A549 treated with dexamethasone at 1 μM for 4 hours (cell line): ENCODE data around the gene YPEL1. TPM values are rescaled to one million over a fixed set of nuclear protein-coding genes. Genes with fewer than 3 reads are reported as not detected.

Experiments
- total RNA-seq: library from RNA; stranded (reverse); fragments of 200-300 nt; extraction: Qiagen RNA extraction; gene quantifications from 5 replicates; pipeline ENCODE4 v1.2.3, GENCODE V29; 2022

The YPEL1 gene, protein sequence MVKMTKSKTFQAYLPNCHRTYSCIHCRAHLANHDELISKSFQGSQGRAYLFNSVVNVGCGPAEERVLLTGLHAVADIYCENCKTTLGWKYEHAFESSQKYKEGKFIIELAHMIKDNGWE
- 0.05 to 0.72 TPM (median 0.38 TPM) in 5 replicates for total RNA-seq

DNA sequence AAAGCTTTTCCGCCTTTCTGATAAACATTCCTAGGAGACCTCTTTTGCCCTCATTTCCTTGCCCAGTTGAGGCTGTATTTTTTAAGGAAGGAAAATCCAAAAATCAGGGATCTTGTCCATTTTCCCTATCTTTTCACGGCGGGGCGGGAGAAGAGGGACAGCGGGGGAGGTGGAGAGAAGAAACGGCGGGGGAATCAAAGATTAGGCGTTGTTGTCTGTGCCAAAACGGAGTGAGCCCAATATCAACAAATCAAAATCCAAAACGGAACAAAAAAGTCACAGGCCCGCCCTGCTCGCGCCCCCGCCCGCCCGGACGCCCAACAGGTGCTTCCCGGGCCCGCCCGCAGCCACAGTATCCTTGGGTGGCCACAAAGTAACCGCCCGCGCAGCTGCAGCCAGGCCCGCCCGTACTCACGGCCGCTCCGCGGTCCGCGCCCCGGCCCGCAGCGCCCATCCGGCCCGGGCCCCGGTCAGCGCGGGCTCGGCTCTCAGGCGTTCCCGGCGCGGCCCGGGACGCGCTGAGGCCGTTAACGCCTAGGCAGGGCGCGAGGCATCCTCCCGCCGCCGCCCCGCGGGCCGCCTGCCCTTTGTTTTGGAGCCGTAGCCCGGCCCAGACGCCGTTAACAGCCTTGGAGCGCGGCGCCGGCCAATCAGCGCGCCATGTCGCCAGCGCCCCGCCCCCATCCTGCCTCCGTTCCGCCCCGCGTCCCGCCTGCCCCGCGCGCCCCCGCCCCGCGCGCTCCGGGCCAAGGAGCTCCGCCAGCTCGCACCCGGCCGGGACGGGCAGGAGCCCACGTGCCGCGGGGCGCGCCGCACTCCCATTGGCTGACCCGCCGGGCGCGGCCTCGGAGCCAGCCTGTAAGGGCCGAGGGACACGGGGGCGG is at the start of gene YPEL1:
Gene YPEL1 (minus strand): TSS at position 595 of the 884 bp plus-strand sequence. CDS start 25,050 bp downstream, outside the sequence.

Other genes starting within 250 kb of the YPEL1 start
- 0.18 to 0.28 TPM (median 0.22 TPM) in 4 of 5 replicates, not detected in the other for gene RIMBP3C, start 184.3 kb downstream of the YPEL1 start, total RNA-seq
- 61.9 to 78.8 TPM (median 66.0 TPM) in 5 replicates for gene UBE2L3, start 168.1 kb downstream of the YPEL1 start, total RNA-seq
- gene YDJC, start 105.8 kb downstream of the YPEL1 start, total RNA-seq, result 33.5 to 47.4 TPM (median 46.0 TPM) in 5 replicates
- 0.06 to 0.14 TPM (median 0.09 TPM) in 3 of 5 replicates, not detected in the others for gene CCDC116, start 103.0 kb downstream of the YPEL1 start, total RNA-seq
- 34.8 to 45.7 TPM (median 38.7 TPM) in 5 replicates for gene SDF2L1, start 93.5 kb downstream of the YPEL1 start, total RNA-seq
- 13.8 to 22.5 TPM (median 19.9 TPM) in 5 replicates for gene PPIL2, start 69.8 kb downstream of the YPEL1 start, total RNA-seq
- 46.9 to 86.1 TPM (median 76.1 TPM) in 5 replicates for gene MAPK1, start 131.9 kb upstream of the YPEL1 start, total RNA-seq
- 15.3 to 20.7 TPM (median 17.8 TPM) in 5 replicates for gene PPM1F, start 217.1 kb upstream of the YPEL1 start, total RNA-seq
- gene TOP3B, start 247.0 kb upstream of the YPEL1 start, total RNA-seq, result 14.0 to 15.2 TPM (median 14.8 TPM) in 5 replicates